HepG2 (cell line): Measurements from ENCODE around the gene RNU11. TPM values are rescaled to one million over a fixed set of nuclear protein-coding genes. Genes with fewer than 3 reads are reported as not detected.

Source experiments
- AKNA ChIP-seq: sonication (generic); formaldehyde crosslinking; IDR thresholded peaks from 2 replicates; pipeline ENCODE4 v1.4.0; 2020; ENCODE audit warnings: missing genetic modification reagents, borderline replicate concordance
- CENPT ChIP-seq: sonication (generic); formaldehyde crosslinking; IDR thresholded peaks from 2 replicates; pipeline ENCODE4 v1.8.0; 2022; ENCODE audit warnings: low read depth, mild to moderate bottlenecking, moderate library complexity, missing genetic modification reagents
- HNRNPH1 ChIP-seq: fragments of 200-400 bp; formaldehyde crosslinking; optimal IDR thresholded peaks from 2 replicates; pipeline ENCODE3; 2017; ENCODE audit warnings: mild to moderate bottlenecking, low read depth, low read length
- NCOA5 ChIP-seq: sonication (generic); formaldehyde crosslinking; IDR thresholded peaks from 2 replicates; pipeline ENCODE4 v1.4.0; 2020; ENCODE audit warnings: missing genetic modification reagents
- NFKBIZ ChIP-seq: IDR thresholded peaks from 2 replicates; pipeline ENCODE4 v1.6.1; 2018; ENCODE audit warnings: missing genetic modification reagents, missing compliant biosample characterization
- NKX3-1 ChIP-seq: sonication (generic); formaldehyde crosslinking; IDR thresholded peaks from 2 replicates; pipeline ENCODE4 v1.5.0; 2020; ENCODE audit warnings: missing genetic modification reagents
- PHF5A ChIP-seq: IDR thresholded peaks from one replicate; pipeline ENCODE4 v1.6.1; 2018; ENCODE audit warnings: low read depth, missing genetic modification reagents; ENCODE audit not compliant: unreplicated experiment
- RARA ChIP-seq: IDR thresholded peaks from 2 replicates; pipeline ENCODE4 v1.6.1; 2016; ENCODE audit warnings: missing genetic modification reagents, missing compliant biosample characterization
- REXO4 ChIP-seq: sonication (generic); formaldehyde crosslinking; IDR thresholded peaks from 2 replicates; pipeline ENCODE4 v1.8.0; 2022; ENCODE audit warnings: missing genetic modification reagents, mild to moderate bottlenecking, borderline replicate concordance
- RFXAP ChIP-seq: sonication (generic); formaldehyde crosslinking; IDR thresholded peaks from 2 replicates; pipeline ENCODE4 v1.4.0; 2020; ENCODE audit warnings: missing genetic modification reagents, borderline replicate concordance
- SAP130 ChIP-seq: IDR thresholded peaks from 2 replicates; pipeline ENCODE4 v1.6.1; 2016; ENCODE audit warnings: low read depth
- TEAD3 ChIP-seq: optimal IDR thresholded peaks from 2 replicates; pipeline ENCODE3; 2016; ENCODE audit warnings: borderline replicate concordance
- USF2 ChIP-seq, 2 experiments: sonication (generic) in 1 of 2; formaldehyde crosslinking in 1 of 2; IDR thresholded peaks; 2 replicates each; pipeline versions ENCODE4 v1.5.1 to v1.6.1; 2011 to 2020; ENCODE audit warnings: borderline replicate concordance in 1 of 2, low read depth in 1 of 2, low read length in 1 of 2, mild to moderate bottlenecking in 1 of 2, missing genetic modification reagents in 1 of 2, moderate library complexity in 1 of 2
- ZMYM3 ChIP-seq: sonication (generic); formaldehyde crosslinking; IDR thresholded peaks from 2 replicates; pipeline ENCODE4 v1.5.1; 2020; ENCODE audit warnings: mild to moderate bottlenecking, missing genetic modification reagents
- ZNF350 ChIP-seq: sonication (generic); formaldehyde crosslinking; IDR thresholded peaks from 2 replicates; pipeline ENCODE4 v1.4.0; 2020; ENCODE audit warnings: mild to moderate bottlenecking, low read depth, missing genetic modification reagents, borderline replicate concordance
- ZNF598 ChIP-seq: sonication (generic); formaldehyde crosslinking; IDR thresholded peaks from 2 replicates; pipeline ENCODE4 v1.5.1; 2020; ENCODE audit warnings: mild to moderate bottlenecking, missing genetic modification reagents, borderline replicate concordance
- ZNF605 ChIP-seq: sonication (generic); formaldehyde crosslinking; IDR thresholded peaks from 2 replicates; pipeline ENCODE4 v1.8.0; 2022; ENCODE audit warnings: mild to moderate bottlenecking, missing genetic modification reagents
- ZNF883 ChIP-seq: sonication (generic); formaldehyde crosslinking; IDR thresholded peaks from 2 replicates; pipeline ENCODE4 v1.5.1; 2020; ENCODE audit warnings: mild to moderate bottlenecking, missing genetic modification reagents; ENCODE audit errors: not compliant biosample characterization
- polyA plus RNA-seq, 8 experiments: library from polyadenylated mRNA; depleted of rRNA in 3 of 8; stranded (reverse) in 7 of 8; unstranded in 1 of 8; fragments of >200 nt; fragmentation: Illumina TruSeq in 4 of 8; extraction: Trizol in 4 of 8; gene quantifications; 2 replicates each; pipeline versions ENCODE4 v1.2.1 to v1.2.3, GENCODE V29; 2011 to 2016; ENCODE audit warnings: low read depth in 4 of 8, missing spikeins in 1 of 8, mixed read lengths in 1 of 8; ENCODE audit not compliant: insufficient read depth in 1 of 8
- total RNA-seq, 5 experiments: library from RNA; depleted of rRNA; stranded (reverse); fragments of >200 nt; fragmentation: Illumina TruSeq; extraction: Trizol; gene quantifications; 2 replicates each; pipeline ENCODE4 v1.2.3, GENCODE V29; 2016; ENCODE audit warnings: low read depth in 1 of 5
- TF ChIP-seq, protein P1 (sequence below): sonication (generic); formaldehyde crosslinking; IDR thresholded peaks from 2 replicates; pipeline ENCODE4 v1.4.0; 2020; ENCODE audit warnings: missing genetic modification reagents

Gene RNU11
- total and polyA plus RNA-seq, 2 of the 13 experiments (the other 11 are each of a cell fraction or from before 2014, with no cell fraction given), result not detected

- TF ChIP-seq AKNA, result peak; percentile 72; the same call in 1 of the 2 replicates
- TF ChIP-seq ZMYM3, result peak; percentile 60; the same call in 1 of the 2 replicates
- peak; percentile 78 for TF ChIP-seq USF2 (IDR thresholded peaks at IDR 0.05; ENCODE audit: low read depth, low read length)
- TF ChIP-seq USF2 (CRISPR knock-in tag; IDR thresholded peaks at IDR 0.05; ENCODE audit: borderline replicate concordance), result peak; percentile 81
- peak; percentile 85 for TF ChIP-seq ZNF883 (CRISPR knock-in tag)
- peak; percentile 92; the same call in 1 of the 2 replicates for TF ChIP-seq ZNF598 (CRISPR knock-in tag)
- TF ChIP-seq CENPT (CRISPR knock-in tag), result peak; percentile 93
- TF ChIP-seq RFXAP (CRISPR knock-in tag), result peak; percentile 59; the same call in 1 of the 2 replicates
- TF ChIP-seq REXO4 (CRISPR knock-in tag), result 0 out of 2 replicates have a peak, but pooled peaks have one; percentile 68
- peak; percentile 87 for TF ChIP-seq ZNF605 (CRISPR knock-in tag)
- peak; percentile 46; the same call in 1 of the 2 replicates for TF ChIP-seq NKX3-1 (CRISPR knock-in tag)
- TF ChIP-seq NCOA5 (CRISPR knock-in tag), result no peak
- TF ChIP-seq NFKBIZ (CRISPR knock-in tag), result peak; percentile 57; the same call in 1 of the 2 replicates
- TF ChIP-seq TEAD3 (CRISPR knock-in tag), result peak; percentile 20
- TF ChIP-seq RARA (CRISPR knock-in tag), result peak; percentile 57
- peak; percentile 98 for TF ChIP-seq SAP130 (CRISPR knock-in tag)
- peak; percentile 75 for TF ChIP-seq PHF5A (CRISPR knock-in tag)
- TF ChIP-seq, protein P1, sequence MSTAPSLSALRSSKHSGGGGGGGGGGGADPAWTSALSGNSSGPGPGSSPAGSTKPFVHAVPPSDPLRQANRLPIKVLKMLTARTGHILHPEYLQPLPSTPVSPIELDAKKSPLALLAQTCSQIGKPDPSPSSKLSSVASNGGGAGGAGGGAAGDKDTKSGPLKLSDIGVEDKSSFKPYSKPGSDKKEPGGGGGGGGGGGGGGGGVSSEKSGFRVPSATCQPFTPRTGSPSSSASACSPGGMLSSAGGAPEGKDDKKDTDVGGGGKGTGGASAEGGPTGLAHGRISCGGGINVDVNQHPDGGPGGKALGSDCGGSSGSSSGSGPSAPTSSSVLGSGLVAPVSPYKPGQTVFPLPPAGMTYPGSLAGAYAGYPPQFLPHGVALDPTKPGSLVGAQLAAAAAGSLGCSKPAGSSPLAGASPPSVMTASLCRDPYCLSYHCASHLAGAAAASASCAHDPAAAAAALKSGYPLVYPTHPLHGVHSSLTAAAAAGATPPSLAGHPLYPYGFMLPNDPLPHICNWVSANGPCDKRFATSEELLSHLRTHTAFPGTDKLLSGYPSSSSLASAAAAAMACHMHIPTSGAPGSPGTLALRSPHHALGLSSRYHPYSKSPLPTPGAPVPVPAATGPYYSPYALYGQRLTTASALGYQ (CRISPR knock-in tag), result peak; percentile 59; the same call in 1 of the 2 replicates
- no peak for TF ChIP-seq HNRNPH1
- peak; percentile 88 for TF ChIP-seq ZNF350 (CRISPR knock-in tag)
Observed at GRCh38 chr1:28642847-28643635, 5.4 kb upstream of the RNU11 start, which contains the start of gene TAF12 (continued).
